Activated naive CD8-positive, alpha-beta T cell treated with anti-CD3 and anti-CD28 coated beads, Interleukin-2, amount 50 U/mL, for 24 hours (primary cell): ENCODE results near the gene CGGBP1.

Source experiments
- ATAC-seq: fragments of 150-1000 bp; cut with Tn5 transposase; one replicate; pipeline ENCODE4 v1.10.0; 2021
- DNase-seq: peaks from one replicate; pipeline ENCODE4 v3.0.0; 2021
- H3K27ac Mint-ChIP-seq: one replicate; pipeline ENCODE4 v1.8.0; 2021; ENCODE audit warnings: mild to moderate bottlenecking, mixed read lengths
- H3K27me3 Mint-ChIP-seq: one replicate; pipeline ENCODE4 v1.8.0; 2021; ENCODE audit warnings: mixed read lengths
- H3K36me3 Mint-ChIP-seq: one replicate; pipeline ENCODE4 v1.8.0; 2021; ENCODE audit warnings: low read depth, mixed read lengths
- H3K4me1 Mint-ChIP-seq: one replicate; pipeline ENCODE4 v1.8.0; 2021; ENCODE audit warnings: mixed read lengths
- H3K4me3 Mint-ChIP-seq: one replicate; pipeline ENCODE4 v1.8.0; 2021; ENCODE audit warnings: mild to moderate bottlenecking, moderate library complexity, mixed read lengths
- H3K9me3 Mint-ChIP-seq: one replicate; pipeline ENCODE4 v1.8.0; 2021; ENCODE audit warnings: mixed read lengths

Gene CGGBP1

GRCh38 chr3:88057630-88058305 lies 1.0 kb downstream of the CGGBP1 start:
- H3K4me1 Mint-ChIP-seq = peaks cover 49% of the 10 kb centered on the region
- no peak for ATAC-seq

GRCh38 chr3:88046766-88047165 lies 12.0 kb downstream of the CGGBP1 start:
- ATAC-seq = no peak
- DNase-seq = no peak
- Mint-ChIP-seq H3K27me3 (no peaks in the 10 kb centered on the region), H3K4me3 (no peak overlapping the region), H3K4me1 (peaks cover 11% of the 10 kb centered on the region), H3K36me3 (no peaks in the 10 kb centered on the region), H3K27ac (peak overlapping the region; percentile 19), H3K9me3 (no peaks in the 10 kb centered on the region)

More at GRCh38 chr3:88057630-88058305, 1.0 kb downstream of the CGGBP1 start:
- Mint-ChIP-seq H3K9me3 (no peaks in the 10 kb centered on the region), H3K4me3 (peak overlapping the region; percentile 95), H3K27ac (peak overlapping the region; percentile 93), H3K36me3 (peaks cover 36% of the 10 kb centered on the region), H3K27me3 (no peaks in the 10 kb centered on the region)
- no peak for DNase-seq

- H3K36me3 Mint-ChIP-seq = no peaks in the 10 kb centered on the region
- no peak overlapping the region for H3K27ac Mint-ChIP-seq
- no peak overlapping the region for H3K4me3 Mint-ChIP-seq
Observed at GRCh38 chr3:88044411-88044810, 14.4 kb downstream of the CGGBP1 start.

GRCh38 chr3:88041005-88041404 lies 17.8 kb downstream of the CGGBP1 start:
- ATAC-seq (no peak), DNase-seq (no peak)
- H3K9me3 Mint-ChIP-seq = no peaks in the 10 kb centered on the region
- H3K27ac Mint-ChIP-seq = no peak overlapping the region
- H3K4me1 Mint-ChIP-seq = peaks cover 3% of the 10 kb centered on the region
- no peaks in the 10 kb centered on the region for H3K36me3 Mint-ChIP-seq
- no peaks in the 10 kb centered on the region for H3K27me3 Mint-ChIP-seq
- H3K4me3 Mint-ChIP-seq = no peak overlapping the region

More at GRCh38 chr3:88044411-88044810, 14.4 kb downstream of the CGGBP1 start:
- H3K9me3 Mint-ChIP-seq = no peaks in the 10 kb centered on the region
- no peaks in the 10 kb centered on the region for H3K27me3 Mint-ChIP-seq
- DNase-seq (no peak), ATAC-seq (no peak)
- peaks cover 9% of the 10 kb centered on the region for H3K4me1 Mint-ChIP-seq

- Mint-ChIP-seq H3K36me3 (no peaks in the 10 kb centered on the region), H3K27me3 (no peaks in the 10 kb centered on the region), H3K27ac (no peak overlapping the region), H3K4me3 (no peak overlapping the region), H3K9me3 (no peaks in the 10 kb centered on the region), H3K4me1 (peaks cover 3% of the 10 kb centered on the region)
- DNase-seq (no peak), ATAC-seq (no peak)
Observed at GRCh38 chr3:88040529-88040928, 18.3 kb downstream of the CGGBP1 start.

GRCh38 chr3:88038566-88038965 lies 20.2 kb downstream of the CGGBP1 start:
- Mint-ChIP-seq H3K36me3 (no peaks in the 10 kb centered on the region), H3K27me3 (no peaks in the 10 kb centered on the region), H3K27ac (no peak overlapping the region), H3K4me3 (no peak overlapping the region), H3K9me3 (no peaks in the 10 kb centered on the region), H3K4me1 (peaks cover 4% of the 10 kb centered on the region)
- no peak for DNase-seq
- ATAC-seq = no peak

GRCh38 chr3:88036221-88036620 lies 22.6 kb downstream of the CGGBP1 start:
- H3K36me3 Mint-ChIP-seq = no peaks in the 10 kb centered on the region
- DNase-seq (no peak), ATAC-seq (no peak)
- no peaks in the 10 kb centered on the region for H3K27me3 Mint-ChIP-seq
- H3K9me3 Mint-ChIP-seq = no peaks in the 10 kb centered on the region
- H3K4me1 Mint-ChIP-seq = peaks cover 21% of the 10 kb centered on the region
- H3K4me3 Mint-ChIP-seq = no peak overlapping the region
- H3K27ac Mint-ChIP-seq = no peak overlapping the region

GRCh38 chr3:88034491-88035275 lies 24.1 kb downstream of the CGGBP1 start:
- H3K4me1 Mint-ChIP-seq = peaks cover 34% of the 10 kb centered on the region
- H3K36me3 Mint-ChIP-seq = no peaks in the 10 kb centered on the region
- H3K27me3 Mint-ChIP-seq = no peaks in the 10 kb centered on the region
- no peak overlapping the region for H3K27ac Mint-ChIP-seq
- H3K9me3 Mint-ChIP-seq = no peaks in the 10 kb centered on the region
- no peak for ATAC-seq
- DNase-seq = no peak
- no peak overlapping the region for H3K4me3 Mint-ChIP-seq

GRCh38 chr3:88033808-88034207 lies 25.0 kb downstream of the CGGBP1 start:
- DNase-seq (no peak), ATAC-seq (no peak)
- peaks cover 36% of the 10 kb centered on the region for H3K4me1 Mint-ChIP-seq
- no peaks in the 10 kb centered on the region for H3K36me3 Mint-ChIP-seq
- H3K27ac Mint-ChIP-seq = no peak overlapping the region
- H3K27me3 Mint-ChIP-seq = no peaks in the 10 kb centered on the region
- no peaks in the 10 kb centered on the region for H3K9me3 Mint-ChIP-seq
- H3K4me3 Mint-ChIP-seq = no peak overlapping the region

GRCh38 chr3:88033079-88033478 lies 25.7 kb downstream of the CGGBP1 start:
- Mint-ChIP-seq H3K4me1 (peaks cover 36% of the 10 kb centered on the region), H3K27me3 (no peaks in the 10 kb centered on the region), H3K27ac (no peak overlapping the region), H3K36me3 (no peaks in the 10 kb centered on the region), H3K9me3 (no peaks in the 10 kb centered on the region), H3K4me3 (no peak overlapping the region)
- DNase-seq (no peak), ATAC-seq (no peak)

GRCh38 chr3:88032245-88032644 lies 26.6 kb downstream of the CGGBP1 start:
- Mint-ChIP-seq H3K9me3 (no peaks in the 10 kb centered on the region), H3K27me3 (no peaks in the 10 kb centered on the region), H3K4me3 (peak overlapping the region; percentile 83), H3K36me3 (no peaks in the 10 kb centered on the region), H3K4me1 (peaks cover 36% of the 10 kb centered on the region), H3K27ac (peak overlapping the region; percentile 86)
- ATAC-seq (no peak), DNase-seq (no peak)

GRCh38 chr3:88031642-88032077 lies 27.1 kb downstream of the CGGBP1 start:
- Mint-ChIP-seq H3K4me3 (peak overlapping the region; percentile 83), H3K27me3 (no peaks in the 10 kb centered on the region), H3K4me1 (peaks cover 36% of the 10 kb centered on the region), H3K36me3 (no peaks in the 10 kb centered on the region), H3K27ac (peak overlapping the region; percentile 86), H3K9me3 (no peaks in the 10 kb centered on the region)
- DNase-seq (no peak), ATAC-seq (peak; percentile 79)

GRCh38 chr3:88030210-88030609 lies 28.6 kb downstream of the CGGBP1 start:
- H3K4me1 Mint-ChIP-seq = peaks cover 36% of the 10 kb centered on the region
- no peak for ATAC-seq

GRCh38 chr3:88028876-88029275 lies 29.9 kb downstream of the CGGBP1 start:
- Mint-ChIP-seq H3K4me1 (peaks cover 34% of the 10 kb centered on the region), H3K27me3 (no peaks in the 10 kb centered on the region), H3K36me3 (no peaks in the 10 kb centered on the region), H3K27ac (no peak overlapping the region), H3K9me3 (no peaks in the 10 kb centered on the region), H3K4me3 (no peak overlapping the region)
- no peak for ATAC-seq
- no peak for DNase-seq

More at GRCh38 chr3:88030210-88030609, 28.6 kb downstream of the CGGBP1 start:
- Mint-ChIP-seq H3K36me3 (no peaks in the 10 kb centered on the region), H3K27me3 (no peaks in the 10 kb centered on the region), H3K4me3 (peak overlapping the region; percentile 24), H3K9me3 (no peaks in the 10 kb centered on the region), H3K27ac (no peak overlapping the region)
- DNase-seq = no peak

GRCh38 chr3:88025001-88025552 lies 33.7 kb downstream of the CGGBP1 start:
- H3K36me3 Mint-ChIP-seq = peaks cover 3% of the 10 kb centered on the region
- no peaks in the 10 kb centered on the region for H3K27me3 Mint-ChIP-seq
- H3K27ac Mint-ChIP-seq = no peak overlapping the region
- H3K4me3 Mint-ChIP-seq = no peak overlapping the region
- H3K4me1 Mint-ChIP-seq = peaks cover 6% of the 10 kb centered on the region
- ATAC-seq = no peak
- DNase-seq = no peak
- peaks cover 7% of the 10 kb centered on the region for H3K9me3 Mint-ChIP-seq
